GM08714 (cell line): ENCODE measurements around the gene MPO.

Experiments used
- H3K4me3 ChIP-seq: fragments of 200-500 bp; sonication (Bioruptor generic); 2 replicates; pipeline ENCODE4 v1.5.1; 2014; ENCODE audit warnings: mild to moderate bottlenecking, low read length, inconsistent platforms
- ZNF274 ChIP-seq: IDR thresholded peaks from 2 replicates; pipeline ENCODE4 v1.6.1; 2012; ENCODE audit warnings: mild to moderate bottlenecking, low read depth, low read length

MPO gene

DNA sequence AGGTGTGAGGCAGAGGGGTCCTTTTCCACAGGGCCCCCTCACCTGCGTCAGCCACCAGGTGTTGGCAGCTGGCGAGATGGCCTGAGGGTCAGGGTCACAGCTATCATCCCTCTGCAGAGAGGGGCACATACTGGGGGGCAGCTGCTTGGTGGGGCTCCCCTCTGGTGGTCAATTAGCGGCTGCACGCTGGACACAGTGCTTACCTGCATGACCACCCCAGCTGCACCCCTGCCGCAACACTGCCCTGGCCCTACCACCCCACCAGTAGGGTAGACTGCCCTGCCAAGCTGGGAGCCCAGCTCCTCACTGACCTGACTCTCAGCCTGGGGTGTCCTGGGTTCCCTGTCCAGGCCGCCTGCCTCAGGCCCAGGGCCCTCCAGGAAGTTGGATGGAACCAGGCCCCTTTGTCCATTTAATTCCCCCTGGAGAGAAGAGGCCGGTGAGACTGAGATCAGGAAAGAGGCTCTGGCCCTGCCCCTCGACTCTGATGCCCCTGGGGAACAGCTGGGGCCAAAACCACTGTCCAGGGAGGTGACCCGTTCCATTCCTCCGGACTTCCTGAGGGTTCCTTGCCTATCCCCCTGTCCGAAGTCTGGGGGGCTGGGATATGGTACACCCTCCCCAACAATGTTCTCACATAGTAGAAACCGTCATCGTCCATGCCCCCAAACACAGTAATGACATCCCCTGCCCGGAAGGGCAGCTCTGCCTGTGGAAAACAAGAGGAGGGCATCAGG lies 24.2 kb upstream of the MPO start:
- no peak overlapping the region for H3K4me3 ChIP-seq
- TF ChIP-seq ZNF274: no peak

DNA sequence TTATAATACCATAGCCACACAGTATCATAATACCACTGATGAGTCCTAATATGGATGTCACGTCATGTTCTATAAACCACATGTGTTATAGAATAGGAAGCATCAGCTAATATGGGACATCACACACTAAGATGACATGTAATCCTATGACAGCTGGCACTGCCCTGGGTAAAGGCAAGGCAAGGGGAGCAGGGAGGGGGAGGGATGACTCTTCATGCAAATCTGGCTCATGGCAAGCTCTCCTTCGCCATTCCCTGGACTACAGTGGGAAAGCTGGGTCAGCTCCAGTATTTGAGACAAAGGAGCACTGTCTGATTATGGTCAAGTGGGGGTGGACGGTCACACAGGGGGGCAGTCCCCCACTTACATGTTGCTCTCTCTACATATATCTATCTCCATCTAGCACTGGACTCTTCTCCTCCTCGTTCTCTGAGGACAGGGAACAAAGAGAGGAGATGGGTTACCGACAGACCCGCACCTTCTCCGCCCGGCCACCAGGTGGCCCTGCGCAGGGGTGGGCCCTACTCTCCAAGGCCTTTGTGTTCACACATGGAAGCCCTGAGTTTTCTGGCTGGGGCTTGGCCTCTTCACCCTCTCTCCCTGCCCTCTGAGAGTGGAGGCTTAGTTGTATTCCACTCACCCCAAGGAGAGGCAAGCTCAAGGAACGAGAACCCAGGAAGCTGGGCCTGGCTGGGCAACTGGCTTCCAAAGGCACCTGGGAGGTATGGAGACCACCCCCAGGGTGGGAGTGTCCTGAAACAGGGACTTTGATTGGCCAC lies 23.4 kb upstream of the MPO start:
- no peak for TF ChIP-seq ZNF274

DNA sequence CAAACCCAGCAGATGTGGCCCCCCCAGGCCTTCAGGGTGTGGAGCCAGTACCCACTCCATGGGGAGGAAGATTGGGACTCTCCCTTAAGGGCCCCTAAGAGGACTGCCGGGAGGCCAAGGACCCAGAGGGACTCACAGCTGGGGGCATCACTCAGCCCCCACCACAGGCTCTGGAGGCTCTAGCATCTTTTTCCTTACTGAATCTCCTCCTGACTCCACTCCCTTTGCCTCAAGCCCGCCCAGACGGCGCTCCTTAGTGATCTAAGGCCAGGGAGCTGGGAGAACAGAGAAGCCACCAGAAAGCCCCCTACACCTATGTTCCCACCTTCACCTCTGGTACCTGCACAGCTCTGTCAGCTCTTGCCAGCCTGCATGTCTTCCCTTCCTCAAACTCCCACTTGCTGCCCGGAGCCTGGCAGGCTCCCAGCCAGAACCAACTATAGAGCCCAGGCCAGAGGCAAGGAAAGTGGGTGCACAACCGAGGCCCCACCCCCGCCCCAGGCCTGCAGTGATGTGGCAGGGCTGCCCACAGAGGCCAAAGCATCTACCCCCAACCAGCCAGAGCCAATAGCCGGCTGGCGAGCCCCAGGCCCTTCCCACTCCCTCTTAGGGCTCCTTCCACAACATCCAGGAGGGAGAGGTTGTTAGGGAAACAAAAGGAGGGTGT lies 22.3 kb upstream of the MPO start:
- no peak for TF ChIP-seq ZNF274
- no peak overlapping the region for H3K4me3 ChIP-seq

More for the DNA sequence above, 23.4 kb upstream of the MPO start:
- no peak overlapping the region for H3K4me3 ChIP-seq

- no peak for TF ChIP-seq ZNF274
- no peak overlapping the region for H3K4me3 ChIP-seq
These were observed 21.6 kb upstream of the MPO start for GRCh38 chr17:58302171-58302918.

- no peak overlapping the region for H3K4me3 ChIP-seq
- TF ChIP-seq ZNF274: no peak
These were observed 20.9 kb upstream of the MPO start for GRCh38 chr17:58301504-58302150.

DNA sequence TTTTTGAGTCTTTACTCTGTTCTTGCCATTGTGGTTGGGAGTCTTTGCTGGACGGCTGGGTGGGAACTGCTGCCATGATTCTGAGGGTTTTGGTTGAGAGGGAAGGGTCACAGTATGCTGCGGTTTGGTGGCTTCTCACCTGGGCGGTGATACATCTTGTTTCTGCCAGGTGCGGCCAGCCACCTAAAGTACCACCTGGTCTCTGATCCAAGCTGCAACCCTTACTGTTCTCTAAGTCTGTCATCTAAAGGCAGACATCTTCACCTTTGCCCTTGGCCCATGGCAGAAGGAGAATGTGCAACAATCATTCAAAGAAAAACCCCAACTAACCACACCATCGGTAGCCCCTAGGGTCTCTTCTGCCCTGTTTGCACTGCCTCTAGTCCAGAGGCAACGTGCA lies 19.6 kb upstream of the MPO start:
- TF ChIP-seq ZNF274: no peak
- H3K4me3 ChIP-seq: no peak overlapping the region

GRCh38 chr17:58294034-58294433 lies 13.3 kb upstream of the MPO start:
- H3K4me3 ChIP-seq: no peak overlapping the region
- TF ChIP-seq ZNF274: no peak

DNA sequence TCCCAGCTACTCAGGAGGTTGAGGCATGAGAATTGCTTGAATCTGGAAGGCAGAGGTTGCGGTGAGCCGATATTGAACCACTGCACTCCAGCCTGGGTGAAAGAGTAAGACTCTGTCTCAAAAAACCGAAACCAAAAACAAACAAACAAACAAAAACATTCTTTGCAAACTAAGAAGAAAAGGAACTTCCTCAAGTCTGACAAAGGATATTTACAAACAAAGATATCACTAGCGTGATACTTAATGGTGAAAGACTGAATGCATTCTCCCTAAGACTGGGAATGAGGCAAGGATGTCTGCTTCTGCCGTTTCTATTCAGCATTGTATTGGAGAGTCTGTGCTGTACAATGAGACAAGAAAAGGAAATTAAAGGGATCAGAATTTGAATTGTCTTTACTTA lies 10.5 kb upstream of the MPO start:
- no peak overlapping the region for H3K4me3 ChIP-seq
- TF ChIP-seq ZNF274: no peak

- H3K4me3 ChIP-seq: no peak overlapping the region
- TF ChIP-seq ZNF274: no peak
These were observed 9.1 kb upstream of the MPO start for GRCh38 chr17:58289869-58290268.

DNA sequence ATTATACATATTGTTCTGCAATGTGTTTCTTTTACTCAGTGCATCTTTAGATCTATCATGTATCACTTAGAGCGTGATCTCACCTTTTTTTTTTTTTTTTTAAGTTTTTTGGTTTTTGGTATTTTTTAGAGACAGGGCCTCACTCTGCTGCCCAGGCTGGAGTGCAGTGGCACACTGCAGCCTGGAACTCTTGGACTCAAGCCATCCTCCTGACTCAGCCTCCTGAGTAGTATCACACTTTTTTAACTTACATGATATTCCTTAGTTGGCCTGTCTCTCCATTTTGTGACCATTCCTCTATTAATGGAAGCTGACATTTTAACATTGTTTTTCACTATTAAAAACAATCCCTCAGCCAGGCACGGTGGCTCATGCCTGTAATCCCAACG lies 4.7 kb upstream of the MPO start:
- no peak for TF ChIP-seq ZNF274
- no peak overlapping the region for H3K4me3 ChIP-seq

GRCh38 chr17:58284613-58285421 lies 4.1 kb upstream of the MPO start:
- TF ChIP-seq ZNF274: no peak
- no peak overlapping the region for H3K4me3 ChIP-seq

- no peak overlapping the region for H3K4me3 ChIP-seq
- TF ChIP-seq ZNF274: no peak
These were observed 3.2 kb upstream of the MPO start for GRCh38 chr17:58283674-58284612.
